ENCODE data around the gene PPM1H. TPM values are rescaled to one million over a fixed set of nuclear protein-coding genes. Genes with fewer than 3 reads are reported as not detected.
"Not testable (repeated sequence)": the region's sequence is repeated elsewhere in the genome, so short reads cannot be mapped to it uniquely, and the experiment has no call there.

Gene PPM1H
- total RNA-seq, 1 experiment from 2014 or later: 9.7 TPM

DNA sequence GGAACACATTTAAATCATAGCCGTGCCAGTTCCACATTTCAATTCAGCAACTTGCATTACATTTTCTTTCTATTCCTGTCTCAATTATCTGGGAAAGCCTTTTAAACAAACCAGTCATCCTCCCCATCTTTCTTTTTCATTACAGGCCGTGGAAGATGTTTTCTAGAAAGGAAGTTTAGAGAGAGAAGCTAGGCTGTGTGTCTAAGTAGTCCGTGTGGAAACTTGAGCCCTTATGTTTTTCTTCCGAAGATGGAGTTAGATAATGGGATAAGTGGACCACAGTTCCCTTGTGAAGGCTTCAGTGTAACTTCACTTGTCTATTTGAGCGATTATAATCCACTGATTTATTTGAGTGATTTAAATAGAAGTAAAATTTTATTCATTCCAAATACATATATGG is 12.4 kb upstream of the PPM1H start:
- DNase-seq (ENCODE audit: low read depth): no peak

DNA sequence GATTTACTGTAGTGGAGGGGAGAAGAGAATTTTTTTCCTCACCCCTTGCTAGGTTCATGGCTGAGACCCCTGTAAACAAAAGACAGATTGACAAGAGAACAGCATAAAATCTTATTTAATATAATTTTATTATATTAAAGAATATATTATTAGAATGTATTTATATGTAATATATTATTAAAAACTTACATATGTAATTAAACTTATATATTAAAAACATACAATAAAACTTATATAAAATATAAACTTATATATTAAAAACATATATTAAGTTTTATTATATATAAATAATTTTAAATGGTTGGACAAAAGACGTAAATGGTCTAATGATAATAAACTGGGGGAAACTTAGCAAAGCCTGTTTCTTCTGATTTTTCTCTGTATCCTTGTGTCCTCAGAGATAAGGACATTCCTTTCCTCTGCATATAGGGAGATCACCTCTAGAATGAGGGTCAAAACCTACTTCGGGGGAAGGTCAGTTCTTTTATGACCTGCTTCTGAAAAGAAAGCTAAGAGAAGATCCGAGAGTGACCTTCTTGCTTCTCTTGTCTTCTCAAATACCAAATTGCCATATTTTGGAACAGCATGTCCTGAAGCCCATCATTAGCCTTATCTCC is 8.9 kb upstream of the PPM1H start:
- DNase-seq (ENCODE audit: low read depth): no peak

DNA sequence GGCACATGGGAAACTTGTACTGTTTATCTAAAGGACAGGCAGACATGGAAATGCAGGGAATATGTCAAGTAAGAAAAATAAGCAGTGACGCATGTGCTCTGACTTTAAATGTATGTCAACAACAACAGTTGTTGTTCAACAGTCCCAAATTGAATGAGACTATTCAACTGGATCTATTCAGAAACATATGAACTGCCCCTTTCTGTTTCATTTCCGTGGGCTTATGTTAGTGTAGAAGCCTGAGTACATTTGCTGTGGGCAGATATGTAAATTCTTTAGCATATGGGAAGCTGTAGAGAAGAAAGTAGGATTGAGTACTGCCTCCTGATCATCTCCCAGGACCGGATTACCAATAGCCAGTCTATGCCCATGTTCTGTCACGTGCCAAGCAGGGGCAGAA is 7.4 kb upstream of the PPM1H start:
- DNase-seq (ENCODE audit: low read depth): not testable (repeated sequence)

DNA sequence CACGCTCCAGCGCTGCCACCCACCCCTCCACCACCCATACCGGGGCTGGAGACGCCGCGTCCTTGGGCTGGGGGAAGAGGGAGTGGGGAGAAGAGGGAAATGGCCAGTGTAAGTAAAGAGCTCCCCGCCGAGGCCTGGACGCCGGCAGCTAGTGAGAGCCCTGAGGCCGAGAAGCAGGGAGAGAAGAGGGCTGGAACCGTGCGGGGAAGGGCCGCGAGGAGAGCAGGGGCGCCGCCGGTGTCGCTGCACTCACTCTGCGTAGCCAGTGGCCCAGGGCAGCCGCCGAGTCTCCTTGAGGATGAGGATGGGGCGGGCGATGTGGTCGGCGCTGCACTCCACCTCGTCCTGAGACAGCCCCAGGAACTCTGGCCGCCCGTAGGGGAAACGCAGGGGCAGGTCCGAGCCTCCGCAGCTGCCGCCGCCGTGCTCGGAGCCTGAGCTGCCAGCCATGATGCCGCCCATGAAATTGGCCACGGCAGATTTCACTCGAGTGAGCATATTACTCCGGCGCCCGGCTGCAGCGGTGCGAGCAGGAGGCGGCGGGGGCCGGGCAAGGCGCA is 631 bp downstream of the PPM1H start:
- DNase-seq (ENCODE audit: low read depth): peak; percentile 61

DNA sequence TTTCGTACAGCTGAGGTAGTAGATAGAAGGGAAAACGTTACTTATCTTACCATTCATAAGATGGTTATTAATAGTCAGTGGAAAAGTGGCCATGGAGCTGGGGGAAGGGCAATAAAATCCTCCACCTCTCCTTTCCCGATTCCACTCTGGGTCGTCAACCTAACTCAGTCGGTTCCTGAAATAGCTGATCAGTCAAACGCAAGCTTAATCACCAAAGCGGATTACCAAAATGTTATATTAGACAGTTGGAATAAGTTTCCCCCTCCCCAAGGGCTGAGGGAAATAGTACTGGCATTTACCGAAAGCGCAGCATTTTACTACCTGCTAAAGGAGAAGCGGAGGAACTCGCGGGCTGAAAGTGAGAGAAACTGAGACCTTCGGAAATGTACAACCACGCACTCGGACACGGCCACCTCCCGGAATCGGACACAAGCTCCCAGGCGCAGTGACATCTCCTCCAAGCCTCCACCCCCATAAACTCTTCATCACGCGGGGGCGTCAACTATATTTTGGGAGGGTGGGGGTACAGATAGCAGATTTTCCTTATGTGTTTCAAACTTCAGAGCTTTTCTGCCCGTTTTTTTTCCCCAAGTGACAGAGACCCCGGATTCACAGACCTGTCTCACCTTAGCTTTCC is 1.2 kb downstream of the PPM1H start:
- DNase-seq (ENCODE audit: low read depth): no peak

DNA sequence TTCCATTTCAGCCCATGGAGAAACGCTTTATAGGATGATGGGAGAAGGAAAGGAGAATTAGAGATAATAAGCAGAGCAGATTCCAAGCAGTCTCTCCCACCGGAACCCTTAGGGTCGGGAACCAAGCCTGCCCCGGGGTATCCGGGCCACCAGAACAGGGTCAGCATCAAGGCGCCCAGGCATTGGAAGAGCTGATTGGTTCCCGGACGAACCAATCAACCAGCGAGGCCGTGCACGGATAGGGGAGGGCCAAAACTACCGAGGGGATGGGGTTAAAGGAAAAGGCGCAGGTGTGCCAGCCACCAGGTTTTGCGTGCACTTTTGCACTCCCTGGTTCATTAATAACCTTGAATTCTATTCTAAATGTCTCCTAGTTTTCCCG is 1.7 kb downstream of the PPM1H start:
- DNase-seq (ENCODE audit: low read depth): peak; percentile 59

DNA sequence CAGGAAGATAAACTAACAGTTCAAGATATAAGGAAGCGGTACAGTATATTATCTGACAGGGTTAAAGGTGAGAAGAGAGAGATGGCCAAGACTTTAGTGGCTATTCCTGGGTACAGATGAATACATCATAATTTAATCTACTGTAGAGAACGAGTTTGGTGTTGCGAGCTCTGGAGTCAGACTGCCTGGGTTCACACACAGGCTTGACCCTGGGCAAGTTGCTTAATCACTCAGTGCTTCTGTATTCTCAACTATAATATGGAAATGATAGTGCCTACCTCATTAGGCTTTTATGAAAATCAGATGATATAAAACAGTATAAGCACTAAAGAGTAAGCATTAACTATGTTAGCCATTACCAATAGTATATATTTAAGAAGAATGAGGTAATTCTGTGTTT is 3.5 kb downstream of the PPM1H start:
- DNase-seq (ENCODE audit: low read depth): no peak

DNA sequence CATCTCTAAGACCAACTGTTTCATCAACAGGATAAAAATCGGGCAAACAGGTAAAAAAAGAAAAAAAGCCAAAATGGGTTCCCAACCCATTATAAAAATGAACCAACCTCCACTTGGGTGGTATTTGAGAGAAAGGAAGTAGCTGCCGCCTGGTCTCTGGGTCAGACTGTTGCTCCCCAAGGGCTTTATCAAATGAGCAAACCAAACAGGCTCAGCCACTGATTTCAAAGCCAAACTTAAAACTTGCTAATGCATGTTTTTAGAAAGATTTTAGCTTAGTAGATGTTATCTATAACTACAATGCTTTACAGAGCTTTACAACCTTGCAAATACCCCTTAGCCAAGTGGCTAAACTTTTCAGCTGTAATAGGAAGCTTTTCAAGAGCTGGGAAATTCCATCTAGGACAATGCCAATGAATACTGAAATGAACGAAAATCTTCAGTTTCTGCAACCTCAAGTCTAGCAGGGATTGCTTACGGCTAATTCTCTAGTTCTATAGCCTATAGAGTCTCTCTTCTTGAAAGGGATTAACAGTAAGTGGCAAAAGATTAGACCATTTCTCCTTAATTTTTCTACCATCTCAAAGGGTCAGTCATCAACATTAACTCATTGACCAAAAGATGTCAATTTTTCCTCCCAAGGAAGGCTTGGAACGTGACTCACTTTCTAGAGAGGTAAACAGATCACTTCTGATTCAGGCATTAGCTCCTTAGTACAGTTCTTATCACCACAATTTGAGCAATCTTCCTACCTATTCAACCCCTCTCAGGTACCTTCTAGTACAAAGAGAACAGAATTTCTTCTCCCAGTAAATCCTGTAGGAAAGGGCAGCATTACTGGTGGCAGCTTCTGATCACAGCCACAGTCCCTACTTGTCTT is 4.2 kb downstream of the PPM1H start:
- no peak for DNase-seq (ENCODE audit: low read depth)

DNA sequence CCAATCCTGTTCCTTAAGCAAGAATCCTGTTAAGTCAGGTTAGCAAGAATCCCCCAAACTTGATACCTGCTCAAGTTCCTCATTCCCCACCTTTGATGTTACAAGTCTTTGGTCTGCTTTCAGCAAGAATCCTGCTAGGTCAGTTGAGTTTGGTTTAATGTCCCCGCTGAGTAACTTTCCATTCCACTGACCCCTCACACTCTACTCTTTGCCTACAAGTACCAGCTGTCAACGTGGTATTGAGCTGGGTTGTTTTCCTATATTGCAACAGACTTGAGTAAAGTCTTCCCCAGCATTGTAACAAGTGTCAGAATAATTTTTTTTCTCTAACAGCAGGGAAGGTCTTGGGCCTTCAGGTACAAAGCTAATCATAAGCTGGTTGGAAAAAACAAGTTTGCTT is 6.3 kb downstream of the PPM1H start:
- no peak for DNase-seq (ENCODE audit: low read depth)

DNA sequence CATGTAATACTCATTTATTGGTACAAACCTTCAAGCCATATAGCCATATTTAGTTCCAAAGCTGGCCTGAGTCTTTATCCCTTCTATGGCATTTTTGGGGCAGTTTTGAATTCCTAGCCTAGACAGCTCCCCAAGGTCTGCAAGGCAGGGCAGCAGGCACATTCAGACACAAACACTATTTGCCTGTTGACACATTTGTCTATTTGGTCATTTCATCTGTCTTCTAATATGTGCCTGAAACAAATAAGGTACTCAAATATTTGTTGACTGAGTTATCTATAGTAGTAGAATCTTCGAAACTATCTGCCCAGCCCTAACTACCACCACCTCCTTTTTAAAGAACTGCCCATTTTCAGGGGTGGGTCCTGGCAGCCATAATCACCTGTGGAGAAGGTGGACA is 9.3 kb downstream of the PPM1H start:
- no peak for DNase-seq (ENCODE audit: low read depth)

DNA sequence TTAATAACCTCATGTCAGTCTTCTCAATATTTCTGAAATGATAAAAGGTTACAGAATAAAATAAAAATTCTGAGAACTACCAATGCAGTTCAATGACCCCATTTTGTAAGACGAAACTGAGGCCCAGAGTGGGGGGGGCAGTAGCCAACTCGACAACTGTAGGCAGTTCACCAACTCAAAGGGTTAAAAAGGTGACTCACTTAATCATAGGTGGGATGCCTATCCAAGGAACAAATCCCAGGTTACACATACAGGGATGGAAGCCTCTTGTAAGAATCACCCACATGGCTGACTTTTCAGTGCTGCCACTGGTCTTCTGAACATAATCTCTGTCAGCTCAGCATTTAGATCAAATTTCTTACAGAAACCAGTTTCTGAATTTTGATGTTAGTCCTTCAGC is 10.9 kb downstream of the PPM1H start:
- no peak for DNase-seq (ENCODE audit: low read depth)

DNA sequence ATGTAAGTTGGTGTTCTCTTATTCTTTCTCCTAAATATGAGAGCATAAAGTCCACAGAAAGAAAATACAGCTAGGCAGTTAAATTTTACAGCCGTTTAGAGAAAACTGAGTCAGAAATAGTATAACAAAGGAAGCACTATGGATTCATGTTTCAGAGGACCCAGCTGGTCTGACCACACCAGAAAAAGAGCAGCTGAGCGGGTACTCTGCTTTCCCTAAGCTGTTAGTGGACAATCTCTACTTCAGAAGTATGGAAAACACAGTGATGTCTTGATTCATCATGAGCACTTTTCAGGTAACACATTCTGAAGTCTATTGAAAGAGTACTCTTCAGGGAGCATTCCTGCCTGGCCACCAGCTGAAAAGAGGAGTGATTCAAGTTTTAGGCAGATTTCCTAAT is 12.4 kb downstream of the PPM1H start:
- peak; percentile 42 for DNase-seq (ENCODE audit: low read depth)

DNA sequence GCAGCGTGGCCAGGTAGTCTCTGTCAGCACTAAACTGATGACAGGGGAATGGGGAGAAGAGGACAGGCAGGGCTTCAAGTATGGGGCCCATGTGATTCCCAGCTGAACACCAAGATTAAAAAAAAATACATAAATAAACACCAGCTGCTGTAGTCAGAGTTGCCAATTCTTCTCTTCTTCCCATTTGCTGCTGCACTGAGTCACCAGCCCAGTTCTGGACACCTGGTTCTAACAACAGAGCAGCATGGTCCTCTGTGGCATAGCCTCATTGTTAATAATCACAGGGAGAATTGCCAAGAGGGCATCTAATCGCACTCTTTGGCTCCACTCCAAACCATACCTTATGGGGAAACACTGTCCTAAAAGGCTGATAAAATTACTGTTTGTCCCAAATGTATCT is 15.1 kb downstream of the PPM1H start:
- DNase-seq (ENCODE audit: low read depth): peak; percentile 70

DNA sequence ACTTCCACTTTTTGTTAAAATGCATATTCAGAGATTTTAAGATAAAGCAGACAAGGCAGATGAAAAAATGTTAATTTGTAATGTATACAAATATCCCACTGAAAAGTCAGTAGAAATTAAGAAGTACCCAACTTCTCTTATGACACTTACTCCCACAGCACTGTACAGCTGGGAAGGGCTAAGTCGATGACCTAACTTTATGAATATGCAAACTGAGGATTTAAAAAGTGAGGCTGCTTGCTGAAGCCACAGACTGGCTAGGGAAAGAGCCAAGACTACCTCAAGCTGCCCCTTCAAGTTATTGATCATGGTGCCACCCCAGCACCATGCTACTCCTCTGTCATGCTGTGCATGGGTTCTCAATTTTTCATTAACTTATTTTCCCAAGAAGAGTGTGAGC is 17.0 kb downstream of the PPM1H start:
- DNase-seq (ENCODE audit: low read depth): peak; percentile 31

DNA sequence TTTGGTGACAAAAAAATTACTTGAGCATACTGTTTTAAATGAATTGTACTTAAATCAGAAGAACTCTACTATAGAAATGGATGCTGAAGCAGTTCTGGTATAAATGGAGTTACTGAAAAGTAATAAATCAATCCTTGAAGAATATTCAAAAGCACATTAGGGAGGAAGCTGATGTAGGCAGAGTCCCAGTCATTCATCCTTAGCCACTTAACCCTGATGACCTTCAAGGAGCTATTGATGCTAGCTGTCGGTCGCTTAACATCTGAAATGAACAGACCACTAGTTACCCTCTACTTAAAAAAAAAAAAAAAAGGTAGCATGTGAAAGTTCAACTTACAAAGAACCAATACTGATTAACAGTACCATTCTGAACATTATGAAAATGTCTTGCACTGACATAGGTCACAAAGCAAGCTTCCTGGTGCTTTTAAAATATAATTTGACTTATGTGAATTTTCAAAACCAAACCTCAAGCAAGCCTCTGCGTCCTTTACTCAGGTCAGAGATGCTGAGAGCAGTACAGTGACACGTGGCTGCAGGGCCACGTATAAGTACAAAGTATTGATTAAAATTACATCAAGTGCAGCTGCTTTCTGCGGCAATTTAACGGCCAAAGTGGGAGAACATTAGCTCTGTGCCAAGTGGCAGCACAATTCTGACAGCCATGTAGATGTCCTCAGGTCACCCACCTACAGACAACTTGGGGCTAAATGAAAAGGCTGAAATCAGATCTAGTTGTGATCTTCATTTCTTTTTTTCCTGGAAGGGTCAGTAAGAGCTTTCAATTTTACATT is 18.1 kb downstream of the PPM1H start:
- no peak for DNase-seq (ENCODE audit: low read depth)

DNA sequence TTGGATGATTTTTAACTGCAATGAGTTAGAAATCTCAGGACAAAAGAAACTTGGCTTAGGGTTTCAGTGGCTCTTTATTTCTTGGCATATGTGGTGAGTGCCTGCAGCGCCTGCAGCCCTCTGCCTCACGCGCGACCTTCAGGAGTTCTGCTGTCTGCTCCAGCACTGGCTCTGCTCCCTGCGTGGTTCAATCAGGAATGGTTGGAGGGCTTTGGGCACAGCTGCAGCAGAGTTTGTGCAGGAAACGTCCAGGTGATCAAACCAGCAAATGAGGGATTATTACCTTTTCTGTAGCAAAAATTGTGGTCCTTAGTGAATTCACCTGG is 19.8 kb downstream of the PPM1H start:
- DNase-seq (ENCODE audit: low read depth): no peak

DNA sequence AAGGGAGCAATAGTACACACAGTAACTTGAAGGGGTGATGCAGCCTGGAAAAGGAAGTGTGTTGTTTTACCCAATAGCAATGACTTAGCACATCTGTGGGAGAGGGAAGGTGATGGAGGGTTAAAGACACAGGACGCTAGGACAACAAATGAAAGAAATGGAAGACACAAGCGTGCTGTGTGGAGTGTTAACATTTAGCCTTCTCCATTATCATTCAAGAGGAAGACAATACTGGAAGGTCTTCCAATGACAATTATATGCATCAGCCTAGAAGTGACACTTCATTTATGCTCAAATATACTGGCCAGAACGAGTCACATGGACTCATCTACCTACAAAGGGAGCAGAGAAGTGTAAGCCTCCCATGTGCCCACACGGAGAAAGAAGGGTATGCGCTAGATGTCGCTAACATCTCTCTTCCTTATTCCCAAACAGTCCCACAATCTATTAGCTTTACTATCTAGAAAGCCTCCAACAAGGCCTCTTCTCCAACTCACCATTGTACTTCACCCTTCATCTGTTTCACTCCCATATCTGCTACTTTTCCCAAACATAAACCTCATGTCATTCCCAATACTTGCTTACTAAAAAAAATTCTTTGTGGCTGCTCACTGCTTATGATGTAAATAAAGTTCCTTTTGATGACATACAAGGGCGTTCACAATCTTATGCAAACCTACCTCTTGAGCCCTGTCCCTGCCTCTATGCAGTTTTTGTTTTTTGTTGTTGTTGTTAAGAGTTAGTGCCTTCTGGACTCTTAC is 20.3 kb downstream of the PPM1H start:
- no peak for DNase-seq (ENCODE audit: low read depth)

DNA sequence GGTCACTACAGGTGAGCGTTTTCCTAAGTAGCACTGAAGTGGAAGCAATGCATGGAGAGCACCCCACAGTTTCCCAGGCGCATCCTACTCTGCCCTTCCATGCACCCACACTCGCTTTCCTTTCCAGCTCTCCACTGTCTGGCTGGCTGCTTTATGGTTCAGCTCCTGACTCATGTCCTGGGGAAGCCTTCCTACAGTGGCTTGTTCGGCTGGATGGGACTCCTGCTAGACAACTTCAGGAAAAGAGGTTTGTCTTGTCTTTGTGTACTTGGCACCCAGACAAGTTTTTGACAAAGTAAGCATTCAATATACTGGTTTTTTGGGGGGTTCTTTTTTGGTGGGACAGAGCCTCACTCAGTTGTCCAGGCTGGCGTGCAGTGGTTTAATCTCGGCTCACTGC is 21.6 kb downstream of the PPM1H start:
- DNase-seq (ENCODE audit: low read depth): no peak

DNA sequence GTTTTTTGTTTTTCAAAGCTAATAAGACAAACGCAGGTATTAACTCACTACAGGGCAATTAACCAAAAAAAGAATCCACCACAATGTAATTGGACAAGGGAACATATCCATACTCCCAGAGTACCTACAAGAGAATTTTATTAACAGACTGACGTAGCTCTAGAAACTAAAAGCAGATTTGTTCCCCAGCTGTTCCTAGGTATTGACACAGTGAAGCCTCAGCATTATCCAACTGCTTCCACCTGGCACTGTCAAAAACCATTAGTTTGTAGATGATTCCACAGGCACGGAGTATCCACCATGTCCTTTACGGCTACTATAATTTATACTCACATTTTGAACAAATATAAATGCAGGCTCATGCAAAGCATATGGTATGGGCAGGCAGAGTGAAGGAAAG is 22.3 kb downstream of the PPM1H start:
- no peak for DNase-seq (ENCODE audit: low read depth)

DNA sequence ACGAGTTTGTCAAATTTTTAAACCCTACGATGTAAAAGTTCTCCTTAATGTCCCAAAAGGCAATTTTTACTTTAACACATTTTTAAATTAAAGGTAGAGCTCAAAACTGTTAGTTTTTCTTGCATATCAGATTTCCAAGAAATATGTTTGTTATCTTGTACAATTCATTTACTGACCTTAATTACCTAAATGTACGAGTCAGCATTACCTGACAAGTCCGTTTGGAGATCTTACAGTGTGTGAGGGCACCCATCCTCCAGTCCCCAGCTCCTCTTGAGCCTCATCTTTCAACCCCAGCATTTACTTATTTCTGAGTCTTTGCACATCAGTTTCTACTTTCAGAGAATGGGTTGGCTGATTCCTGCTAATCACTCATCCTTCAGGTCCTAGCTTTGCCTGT is 23.7 kb downstream of the PPM1H start:
- DNase-seq (ENCODE audit: low read depth): no peak

DNA sequence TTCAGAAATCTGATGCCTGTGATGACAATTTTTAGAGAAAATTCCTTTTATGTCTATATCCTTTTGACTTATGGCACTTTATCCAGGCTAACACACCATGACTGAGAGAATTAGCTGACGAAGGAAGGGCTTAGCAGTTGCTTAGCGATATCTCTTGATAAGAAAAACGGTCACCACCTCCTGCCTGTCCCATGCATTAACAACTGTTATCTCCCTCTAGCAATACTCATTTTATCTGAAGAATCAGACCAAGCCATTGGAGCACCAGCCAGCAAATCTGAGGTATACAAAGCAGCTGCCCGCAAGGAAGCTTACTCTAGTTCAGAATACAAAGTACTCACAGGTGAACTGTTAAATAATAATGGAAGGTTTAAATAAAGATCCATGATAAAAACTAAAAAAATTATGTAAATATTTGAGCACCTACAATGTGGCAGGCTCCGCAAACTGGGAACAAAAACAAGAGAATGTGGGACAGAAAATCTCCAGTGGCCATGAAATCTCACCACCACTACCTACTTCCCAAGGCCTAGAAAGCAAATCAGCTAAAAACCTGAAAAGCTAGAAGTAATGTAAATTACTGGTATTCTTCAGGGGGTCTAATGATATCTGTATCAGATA is 24.3 kb downstream of the PPM1H start:
- DNase-seq (ENCODE audit: low read depth): no peak
